ENCODE data around the gene PRRG4.

Gene PRRG4

GRCh38 chr11:32892355-32893092 is 62.8 kb downstream of the PRRG4 start, which contains the start of gene QSER1:
Gene QSER1 (plus strand): TSS chr11:32892811. CDS start chr11:32893126, 315 bp downstream.
- peak within 1 kb of the TSS; percentile 98 for H3K27ac ChIP-seq
- no peaks in the 10 kb centered on the region for H3K9me3 ChIP-seq (ENCODE audit: severe bottlenecking)
- peak; percentile 82 for DNase-seq
- TF ChIP-seq CTCF (IDR thresholded peaks at IDR 0.05; ENCODE audit: low read depth, low read length), result no peak
- no peaks in the 10 kb centered on the region for H3K27me3 ChIP-seq (ENCODE audit: insufficient read depth, low read depth, severe bottlenecking)
- peaks cover 20% of the 10 kb centered on the region for H3K36me3 ChIP-seq
- peak within 1 kb of the TSS; percentile 96 for H3K4me3 ChIP-seq (ENCODE audit: low read depth, low read length)

- H3K36me3 ChIP-seq, result peaks cover 25% of the 10 kb centered on the region
- H3K27me3 ChIP-seq (ENCODE audit: insufficient read depth, low read depth, severe bottlenecking), result no peaks in the 10 kb centered on the region
- DNase-seq, result no peak
- TF ChIP-seq CTCF (IDR thresholded peaks at IDR 0.05; ENCODE audit: low read depth, low read length), result no peak
- no peaks in the 10 kb centered on the region for H3K9me3 ChIP-seq (ENCODE audit: severe bottlenecking)
- H3K27ac ChIP-seq, result peak overlapping the region; percentile 91
- peak overlapping the region; percentile 96 for H3K4me3 ChIP-seq (ENCODE audit: low read depth, low read length)
Measured at GRCh38 chr11:32893093-32893342, 63.3 kb downstream of the PRRG4 start.

- peak overlapping the region; percentile 96 for H3K4me3 ChIP-seq (ENCODE audit: low read depth, low read length)
- H3K36me3 ChIP-seq, result peaks cover 27% of the 10 kb centered on the region
- TF ChIP-seq CTCF (IDR thresholded peaks at IDR 0.05; ENCODE audit: low read depth, low read length), result peak; percentile 61
- DNase-seq, result peak; percentile 65
- H3K27me3 ChIP-seq (ENCODE audit: insufficient read depth, low read depth, severe bottlenecking), result no peaks in the 10 kb centered on the region
- no peaks in the 10 kb centered on the region for H3K9me3 ChIP-seq (ENCODE audit: severe bottlenecking)
- peak overlapping the region; percentile 91 for H3K27ac ChIP-seq
Measured at GRCh38 chr11:32893343-32894148, 63.8 kb downstream of the PRRG4 start.

GRCh38 chr11:32894149-32894827 is 64.6 kb downstream of the PRRG4 start:
- no peak for TF ChIP-seq CTCF (IDR thresholded peaks at IDR 0.05; ENCODE audit: low read depth, low read length)
- no peaks in the 10 kb centered on the region for H3K27me3 ChIP-seq (ENCODE audit: insufficient read depth, low read depth, severe bottlenecking)
- peaks cover 34% of the 10 kb centered on the region for H3K36me3 ChIP-seq
- peak overlapping the region; percentile 91 for H3K27ac ChIP-seq
- H3K9me3 ChIP-seq (ENCODE audit: severe bottlenecking), result no peaks in the 10 kb centered on the region
- DNase-seq, result peak; percentile 52
- peak overlapping the region; percentile 96 for H3K4me3 ChIP-seq (ENCODE audit: low read depth, low read length)

GRCh38 chr11:32894921-32895320 is 65.2 kb downstream of the PRRG4 start:
- no peak for TF ChIP-seq CTCF (IDR thresholded peaks at IDR 0.05; ENCODE audit: low read depth, low read length)
- peaks cover 40% of the 10 kb centered on the region for H3K36me3 ChIP-seq
- no peaks in the 10 kb centered on the region for H3K27me3 ChIP-seq (ENCODE audit: insufficient read depth, low read depth, severe bottlenecking)
- H3K27ac ChIP-seq, result peak overlapping the region; percentile 91
- H3K9me3 ChIP-seq (ENCODE audit: severe bottlenecking), result no peaks in the 10 kb centered on the region
- H3K4me3 ChIP-seq (ENCODE audit: low read depth, low read length), result peak overlapping the region; percentile 96
- no peak for DNase-seq

Measured in WERI-Rb-1 (cell line).